IMR-90 (cell line): Measurements from ENCODE around the gene NUDT15. TPM values are rescaled to one million over a fixed set of nuclear protein-coding genes. Genes with fewer than 3 reads are reported as not detected.

Experiments used
- polyA plus RNA-seq, 3 experiments: library from polyadenylated mRNA; depleted of rRNA; stranded (reverse); fragments of >200 nt; gene quantifications; 2 replicates each; pipeline ENCODE4 v1.2.3, GENCODE V29; 2012; ENCODE audit warnings: low replicate concordance in 1 of 3
- total RNA-seq: library from RNA; depleted of rRNA; stranded (reverse); fragments of >200 nt; gene quantifications from 2 replicates; pipeline ENCODE4 v1.2.3, GENCODE V29; 2012; rRNA removed

NUDT15 gene
- total and polyA plus RNA-seq, 2 of the 4 experiments (the other 2 are of a cell fraction): 13.1 to 14.2 TPM

Other genes with a start within 250 kb of the NUDT15 start
- 31.5 and 50.5 TPM in 2 replicates for gene SUCLA2, start 36.5 kb upstream of the NUDT15 start, total RNA-seq
- 29.5 and 36.1 TPM in 2 replicates for gene SUCLA2, start 36.5 kb upstream of the NUDT15 start, polyA plus RNA-seq (2012; rRNA removed)
- gene MED4, start 57.4 kb downstream of the NUDT15 start, total RNA-seq: 25.3 and 28.3 TPM in 2 replicates
- gene MED4, start 57.4 kb downstream of the NUDT15 start, polyA plus RNA-seq (2012; rRNA removed): 38.5 and 40.5 TPM in 2 replicates
- 51.1 and 76.9 TPM in 2 replicates for gene ITM2B, start 195.5 kb downstream of the NUDT15 start, total RNA-seq
- 127 and 158 TPM in 2 replicates for gene ITM2B, start 195.5 kb downstream of the NUDT15 start, polyA plus RNA-seq (2012; rRNA removed)